ENCODE measurements around the gene SCN3A.

Gene SCN3A

DNA sequence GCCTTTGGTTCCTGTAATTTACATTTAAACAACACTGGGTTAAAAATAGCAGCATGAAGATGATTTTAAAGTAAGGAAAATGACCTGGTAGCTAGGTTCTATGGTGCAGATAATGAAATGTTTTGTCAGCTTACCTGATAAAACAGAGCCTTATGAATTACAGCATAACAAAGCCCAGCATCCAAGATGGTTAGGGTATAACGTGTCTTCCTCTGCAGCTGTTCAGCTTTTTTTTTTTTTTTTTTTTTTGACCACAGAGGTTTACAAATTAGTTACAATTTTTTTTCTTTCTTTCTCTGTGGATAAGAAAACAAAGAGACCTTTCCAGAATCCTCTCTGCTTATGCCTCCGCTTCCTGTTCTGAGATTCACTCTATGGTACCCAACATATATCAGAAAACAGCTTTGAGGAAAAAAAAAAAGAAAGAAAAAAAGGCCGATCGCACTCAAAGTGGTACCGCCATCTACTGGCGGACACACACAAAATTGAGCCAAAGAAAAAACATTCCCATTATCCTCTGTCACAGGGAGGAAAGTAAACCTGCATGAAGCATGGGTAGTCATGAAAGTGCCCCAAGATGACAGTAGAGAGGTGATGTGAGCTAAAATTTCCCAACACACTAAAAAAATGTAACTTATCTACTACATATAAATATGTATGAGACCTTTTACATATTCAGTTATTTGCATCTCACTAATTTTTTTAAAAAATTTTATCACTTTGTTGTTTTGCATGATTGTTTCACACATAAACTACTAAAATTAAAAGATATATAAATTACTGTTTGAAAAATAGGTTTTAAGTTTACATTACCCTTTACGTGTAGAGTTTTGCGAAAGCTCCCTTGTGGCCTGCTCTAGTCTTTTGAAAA, at the start of gene SCN3A:
TSS of gene SCN3A (minus strand) at position 362 of the 871 bp plus-strand sequence. CDS start 27,656 bp downstream, outside the sequence.
- DNase-seq: no peak

DNA sequence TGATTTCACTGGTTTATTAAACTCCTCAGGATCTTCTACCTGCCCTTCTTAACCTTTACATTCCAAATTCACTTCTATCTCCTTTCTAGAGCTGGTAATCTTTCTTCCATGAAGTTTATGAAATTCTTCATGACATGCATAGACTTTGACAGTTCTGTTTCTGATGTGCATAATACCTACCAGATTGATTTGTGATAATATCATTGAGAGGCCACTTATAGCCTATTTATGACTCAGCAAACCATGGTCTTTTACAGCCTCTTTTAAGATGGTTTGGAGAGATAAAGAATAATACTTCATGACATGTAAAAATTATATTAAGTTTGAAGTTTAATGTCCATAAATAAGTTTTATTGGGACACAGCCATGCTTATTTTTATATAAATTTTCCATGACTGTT, 49.3 kb upstream of the SCN3A start:
- no peak for DNase-seq

DNA sequence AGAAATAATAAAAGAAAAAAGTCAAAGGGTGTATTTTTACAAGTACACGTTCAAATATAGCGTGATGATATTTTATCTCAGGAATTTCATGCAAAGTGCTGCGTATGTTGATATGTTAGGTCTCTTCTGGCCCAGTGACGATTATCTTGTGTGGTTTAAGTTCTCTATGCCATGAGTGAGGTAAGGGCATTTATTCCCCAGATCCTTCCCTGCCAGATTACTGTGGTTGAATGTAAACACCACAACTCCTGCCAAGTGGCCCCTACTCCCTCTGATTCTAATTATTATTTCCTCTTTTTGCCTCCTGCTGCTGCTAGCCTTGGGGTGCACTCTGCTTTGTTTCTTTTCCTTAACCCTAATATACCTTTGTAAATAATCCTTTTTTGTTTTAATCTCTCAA, 47.5 kb upstream of the SCN3A start:
- no peak for DNase-seq

DNA sequence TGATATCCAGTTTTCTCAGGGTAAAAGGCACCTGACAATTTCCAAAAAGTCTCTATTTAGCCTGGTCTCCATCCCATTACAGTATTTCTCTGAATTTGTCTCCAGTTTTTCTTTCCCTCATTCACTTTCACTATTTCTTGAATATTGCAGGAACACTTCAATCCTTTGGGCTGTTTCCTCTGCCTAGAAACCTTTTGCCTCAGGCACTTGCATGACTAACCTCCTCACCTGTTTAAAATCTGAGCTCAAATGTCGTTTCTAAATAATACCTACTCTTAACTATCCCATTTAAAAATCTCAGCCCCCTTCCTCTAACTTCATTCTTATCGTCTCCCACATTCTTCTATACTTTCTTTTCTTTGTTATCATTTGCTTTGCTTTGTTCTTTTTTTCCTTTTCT, 44.4 kb upstream of the SCN3A start:
- no peak for DNase-seq

DNA sequence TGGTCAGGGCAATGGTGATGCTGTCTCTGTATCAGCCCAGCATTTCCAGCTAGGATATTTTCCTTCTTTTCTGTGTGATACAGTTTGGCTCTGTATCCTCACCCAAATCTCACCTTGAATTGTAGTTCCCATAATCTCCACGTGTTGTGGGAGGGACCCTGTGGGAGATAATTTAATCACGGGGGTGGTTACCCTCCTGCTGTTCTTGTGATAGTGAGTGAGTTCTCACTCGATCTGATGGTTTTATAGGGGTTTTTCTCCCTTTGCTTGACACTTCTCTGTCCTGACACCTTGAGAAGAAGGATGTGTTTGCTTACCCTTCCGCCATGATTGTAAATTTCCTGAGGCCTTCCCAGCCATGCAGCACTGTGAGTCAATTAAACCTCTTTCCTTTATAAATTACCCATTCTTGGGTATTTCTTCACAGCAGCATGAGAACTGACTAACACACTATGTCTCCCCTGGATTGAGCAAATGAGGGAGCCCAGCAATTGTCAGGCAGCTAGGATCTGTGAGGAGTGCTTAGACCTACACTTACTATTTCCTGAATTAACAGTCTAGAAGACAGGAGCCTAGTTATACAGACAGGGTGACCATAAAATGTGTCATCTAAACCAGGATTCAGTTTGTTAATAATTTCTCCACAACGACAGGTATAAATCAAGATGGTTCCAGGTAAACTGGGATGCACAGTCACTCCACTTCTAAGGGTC, 41.4 kb upstream of the SCN3A start:
- no peak for DNase-seq

DNA sequence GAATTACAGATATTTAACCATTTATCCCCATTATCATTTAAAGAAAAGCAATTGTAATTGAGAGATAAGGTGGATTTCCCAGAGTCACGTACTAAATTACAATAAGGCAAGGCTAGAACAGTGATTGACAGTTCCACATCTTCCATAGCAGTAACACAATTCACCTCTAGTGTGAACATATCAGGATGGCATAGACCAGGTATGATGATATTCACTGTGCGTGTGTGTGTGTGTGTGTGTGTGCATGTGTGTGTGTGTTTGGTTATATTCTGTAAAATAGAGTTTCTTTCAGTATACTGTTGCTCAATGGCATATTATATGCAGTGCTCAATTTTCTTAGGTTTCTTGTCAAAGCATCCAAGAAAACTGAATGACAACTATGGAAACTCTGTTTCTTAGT, 37.1 kb upstream of the SCN3A start:
- no peak for DNase-seq

DNA sequence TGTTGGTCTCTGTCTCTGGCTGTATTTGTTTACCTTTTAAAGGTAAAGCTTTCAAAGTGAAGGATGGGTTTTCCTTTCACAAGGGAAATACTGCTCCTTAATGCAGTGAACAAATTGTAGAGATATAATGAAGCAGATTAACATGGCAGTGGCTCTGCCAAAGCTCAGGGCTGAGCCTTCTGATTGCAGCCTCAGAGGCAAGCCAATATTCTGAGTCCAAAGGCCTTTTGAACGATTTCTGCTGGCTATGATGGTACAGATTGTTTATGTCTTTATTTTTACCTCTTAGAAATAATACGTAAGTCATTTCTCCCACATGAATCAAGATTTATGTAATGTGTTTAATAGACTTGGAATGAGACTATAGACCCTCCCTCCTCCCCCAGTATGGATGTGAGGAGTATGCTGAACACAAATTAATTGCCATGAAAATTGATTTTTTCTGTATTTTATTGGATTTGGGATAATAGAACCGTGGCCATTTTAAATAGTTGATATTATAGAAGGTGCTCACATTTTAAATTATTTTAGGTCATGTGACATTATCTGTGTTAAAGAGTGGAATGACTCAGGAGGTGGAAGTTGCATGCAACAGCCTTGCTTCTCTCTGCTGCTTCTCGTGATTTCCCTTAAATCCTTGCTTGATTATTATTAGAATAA, 36.1 kb upstream of the SCN3A start:
- no peak for DNase-seq

DNA sequence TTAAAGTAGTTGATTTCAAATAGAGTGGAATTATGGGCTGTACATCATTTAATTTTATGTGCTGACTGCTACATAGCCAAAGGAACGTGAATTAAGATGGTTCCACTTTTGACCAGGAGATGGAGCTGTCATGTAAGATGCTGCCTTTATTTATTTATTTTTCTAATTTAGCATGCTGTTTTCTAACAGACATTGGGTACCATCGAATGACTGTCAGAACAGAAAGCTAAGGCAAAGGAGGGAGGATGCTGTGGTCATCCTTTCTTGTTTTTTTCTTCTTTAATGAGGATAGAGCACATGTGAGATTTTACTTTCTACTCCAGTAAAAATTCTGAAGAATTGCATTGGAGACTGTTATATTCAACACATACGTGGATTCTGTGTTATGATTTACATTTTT, 35.4 kb upstream of the SCN3A start, which contains the start of gene SCN2A:
TSS of gene SCN2A (plus strand) at position 185 of the 400 bp plus-strand sequence. CDS start 56,410 bp downstream, outside the sequence.
- no peak for DNase-seq

DNA sequence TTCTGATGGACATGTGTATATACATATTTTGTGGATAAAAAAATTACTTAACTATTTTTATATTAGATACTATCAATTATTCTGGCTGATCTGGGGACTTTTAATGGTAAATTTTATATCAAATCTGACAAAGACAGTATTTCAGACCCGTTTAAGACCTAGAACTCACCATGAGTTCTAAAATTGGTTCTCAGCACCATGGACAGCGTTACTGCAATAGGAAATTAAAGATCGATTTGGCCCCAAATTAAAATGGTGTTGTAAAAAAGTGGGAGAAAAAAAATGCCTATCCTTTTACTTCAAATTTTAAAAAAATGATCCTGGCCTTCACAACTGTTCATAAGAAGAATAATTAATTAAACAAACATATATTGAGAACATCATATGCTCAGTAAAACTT, 34.4 kb upstream of the SCN3A start:
- DNase-seq: no peak

DNA sequence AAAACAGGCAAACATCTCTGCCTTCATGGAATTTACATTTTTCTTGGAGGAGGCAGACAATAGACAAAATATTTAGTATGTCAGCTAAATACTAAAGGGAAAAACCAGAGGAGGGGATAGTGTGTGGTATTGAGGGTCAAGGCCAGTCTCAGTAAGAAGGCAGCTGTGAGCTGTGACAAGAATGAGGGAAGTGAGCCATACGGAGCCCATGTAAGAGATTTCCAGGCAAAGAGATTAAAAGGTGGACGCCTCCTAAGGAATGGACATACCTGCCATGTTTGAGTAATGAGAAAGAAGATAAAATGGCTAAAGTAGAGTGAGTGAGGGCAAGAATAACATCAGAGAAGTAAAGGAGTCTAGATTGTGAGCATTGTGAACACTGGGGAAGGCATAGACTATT, 33.2 kb upstream of the SCN3A start:
- DNase-seq: no peak

DNA sequence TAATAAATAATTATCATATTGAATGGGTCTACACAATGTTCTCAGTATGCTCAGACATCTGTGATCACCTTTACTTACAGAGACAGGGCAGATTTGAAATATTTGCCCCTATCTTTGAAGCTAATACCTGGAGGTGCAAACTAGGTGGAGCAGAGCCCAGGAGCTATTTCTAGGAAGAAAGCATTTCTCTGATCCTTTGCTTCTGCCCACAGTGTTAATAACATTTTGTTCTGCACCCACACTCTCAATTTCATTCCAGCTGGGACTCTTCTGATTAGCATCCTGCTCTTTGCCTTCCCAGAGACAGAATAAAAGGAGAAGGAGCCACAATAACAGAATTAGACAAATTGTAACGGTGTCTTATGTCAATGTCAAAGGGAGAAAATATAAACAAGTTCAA, 23.7 kb upstream of the SCN3A start:
- DNase-seq: no peak

DNA sequence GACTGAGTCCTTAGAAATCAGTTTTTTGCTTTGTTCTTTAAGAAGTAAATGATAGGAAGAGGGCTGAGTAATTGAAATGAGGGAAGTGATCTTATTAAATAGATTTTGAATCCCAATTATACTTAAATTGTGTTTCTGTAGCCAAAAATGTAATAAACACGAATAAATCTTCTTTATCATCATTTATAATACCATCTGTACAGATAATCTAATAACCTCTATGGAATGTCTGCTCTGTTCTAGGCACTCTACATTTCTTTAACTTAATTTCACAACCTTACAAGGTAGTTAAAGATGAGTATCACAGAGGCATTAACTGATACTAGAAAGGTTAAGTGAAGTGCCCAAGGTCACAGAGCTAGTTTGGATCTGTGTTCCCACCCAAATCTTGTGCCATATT, 21.1 kb upstream of the SCN3A start:
- DNase-seq: no peak

DNA sequence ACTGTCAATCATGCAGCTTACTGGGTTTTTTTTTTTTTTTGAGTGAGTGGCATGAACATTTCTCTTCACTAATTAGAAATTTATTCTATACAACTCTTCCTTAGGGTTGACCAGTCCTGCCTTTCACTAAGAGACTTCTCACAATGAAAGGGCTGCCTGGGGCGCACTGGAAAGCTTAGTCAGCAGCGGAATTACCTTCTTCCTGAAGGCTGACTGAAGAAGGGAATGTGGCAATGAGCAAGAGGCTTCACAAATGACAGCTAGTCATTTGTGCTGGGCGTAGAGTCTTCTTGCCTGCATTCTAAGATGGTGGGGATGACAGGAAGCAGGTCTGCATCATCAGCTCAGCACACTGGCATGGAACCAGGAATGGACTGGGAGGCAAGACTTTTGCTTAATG, 15.6 kb upstream of the SCN3A start:
- DNase-seq: no peak

DNA sequence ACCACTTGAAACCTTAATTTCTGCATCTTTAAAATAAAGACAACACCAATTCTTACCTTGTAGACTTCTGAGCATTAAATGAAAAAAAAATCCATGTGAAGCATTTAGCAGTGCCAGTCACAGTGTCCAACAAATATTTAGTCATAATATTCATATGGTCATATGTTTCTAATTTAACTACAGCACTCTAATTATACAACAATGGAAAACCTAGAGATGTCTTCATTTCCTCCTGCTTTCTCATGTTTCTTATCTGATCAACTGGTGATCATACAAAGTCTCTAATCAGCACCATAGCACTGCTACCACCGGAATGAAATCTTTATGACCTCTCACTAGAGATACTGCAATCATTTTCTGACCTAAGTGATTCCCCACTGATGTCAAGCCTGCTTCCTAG, 10.2 kb upstream of the SCN3A start:
- no peak for DNase-seq

DNA sequence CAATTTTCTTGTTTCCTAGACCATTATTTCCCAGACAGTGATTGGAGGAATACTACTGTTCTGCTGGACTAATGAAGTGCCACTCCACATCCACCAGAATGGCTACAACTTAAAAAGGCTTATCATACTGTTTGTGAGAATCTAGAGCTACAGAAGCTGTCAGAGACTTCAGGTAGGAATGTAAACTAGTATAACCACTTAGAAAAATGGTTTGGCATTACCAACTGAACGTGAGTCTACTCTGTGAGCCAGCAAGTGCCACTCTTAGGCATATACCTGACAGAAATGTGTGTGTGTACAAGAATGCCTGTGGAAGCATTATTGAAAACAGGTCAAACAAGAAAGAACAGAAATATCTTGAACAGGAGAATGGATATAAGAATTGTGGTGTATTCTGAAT, 4.2 kb upstream of the SCN3A start:
- no peak for DNase-seq

DNA sequence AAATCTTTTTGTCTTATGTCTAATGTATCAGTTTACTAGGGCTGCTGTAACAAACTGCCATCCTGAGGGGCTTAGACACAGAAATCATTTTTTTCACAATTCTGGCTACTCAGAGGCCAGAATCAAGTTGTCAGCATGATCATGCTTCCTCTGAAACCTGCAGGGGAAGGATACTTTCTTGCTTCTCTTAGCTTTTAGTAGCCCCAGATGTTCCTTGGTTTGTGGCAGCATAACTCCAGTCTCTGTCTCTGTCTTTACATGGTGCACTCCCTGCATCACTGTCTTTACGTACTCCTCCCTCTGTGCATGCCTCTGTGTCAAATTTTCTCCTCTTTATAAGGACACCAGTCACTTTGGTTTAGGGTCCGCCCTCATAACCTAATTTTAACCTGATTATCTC, 2.0 kb upstream of the SCN3A start:
- no peak for DNase-seq

DNA sequence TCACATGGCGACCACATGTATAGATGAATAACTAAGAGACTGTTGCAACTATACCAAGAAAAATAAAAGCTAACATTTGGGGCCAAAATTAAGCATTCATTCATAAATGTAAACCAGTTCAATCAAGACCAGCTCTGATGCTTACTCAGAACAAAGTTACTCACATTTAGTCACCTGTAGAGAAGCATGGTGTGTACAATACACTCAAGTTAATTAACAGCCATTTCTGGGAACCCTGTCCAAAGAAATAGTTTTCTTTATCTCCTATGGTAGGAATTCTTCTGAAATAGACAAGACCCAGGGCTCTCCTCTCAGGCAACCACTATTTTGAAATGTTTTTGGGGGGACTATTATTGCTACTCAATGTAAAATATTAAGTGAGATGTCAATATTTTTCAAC, 1.6 kb downstream of the SCN3A start:
- DNase-seq: no peak

DNA sequence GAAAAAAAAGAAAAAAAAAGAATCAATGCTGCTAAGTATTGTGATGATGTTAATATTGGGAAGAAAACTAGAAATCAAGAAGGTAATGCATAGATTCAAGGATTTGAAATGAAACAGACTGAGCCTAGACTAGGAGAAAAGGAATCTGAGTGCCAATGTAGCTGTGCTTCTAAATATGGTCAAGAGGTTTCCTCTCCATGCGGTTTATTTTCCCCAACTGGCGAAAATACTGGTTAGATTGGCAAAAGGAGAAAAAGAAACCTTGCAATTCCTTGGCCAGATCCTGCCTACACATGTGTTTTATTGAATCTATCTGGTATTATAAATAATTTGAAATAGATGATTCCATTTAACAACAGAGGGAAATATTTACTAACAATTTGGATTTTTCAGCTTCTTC, 5.7 kb downstream of the SCN3A start:
- no peak for DNase-seq

DNA sequence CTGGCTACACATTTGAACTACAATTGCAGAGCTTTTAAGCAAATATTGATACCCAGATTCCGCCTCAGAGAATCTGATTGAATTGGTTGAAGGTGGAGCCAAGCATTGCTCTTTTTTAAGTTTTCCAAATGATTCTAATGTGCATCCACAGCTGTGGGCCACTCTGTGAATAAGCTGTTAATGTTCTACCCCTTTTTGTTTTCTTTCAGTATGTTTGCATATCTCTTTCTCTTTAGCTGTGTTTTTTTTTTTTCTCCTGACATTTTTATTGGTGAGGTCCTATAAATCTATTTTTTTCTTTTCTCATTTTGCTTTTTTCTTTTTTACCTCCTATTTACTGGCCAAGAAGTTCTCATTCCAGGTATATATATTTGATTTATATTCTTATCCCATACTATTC, 6.5 kb downstream of the SCN3A start:
- no peak for DNase-seq

DNA sequence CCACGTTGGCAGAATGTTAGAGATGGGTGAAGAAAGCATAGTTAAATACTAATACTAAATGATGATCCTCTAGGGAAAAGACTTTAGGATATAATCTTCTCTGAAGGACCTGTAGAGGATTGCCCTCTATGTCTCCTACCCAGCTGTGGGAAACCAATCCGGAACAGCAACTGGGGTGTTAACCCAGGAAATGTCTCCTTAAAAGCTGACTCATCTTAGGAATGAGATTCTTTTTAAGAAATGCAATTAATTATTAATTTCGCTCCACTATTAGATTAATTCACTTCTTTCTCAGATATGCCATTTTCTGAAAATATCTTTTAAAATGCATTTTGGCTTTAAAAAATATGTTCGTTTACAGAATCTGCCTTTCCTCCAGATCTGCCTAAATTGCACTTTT, 7.4 kb downstream of the SCN3A start:
- no peak for DNase-seq

DNA sequence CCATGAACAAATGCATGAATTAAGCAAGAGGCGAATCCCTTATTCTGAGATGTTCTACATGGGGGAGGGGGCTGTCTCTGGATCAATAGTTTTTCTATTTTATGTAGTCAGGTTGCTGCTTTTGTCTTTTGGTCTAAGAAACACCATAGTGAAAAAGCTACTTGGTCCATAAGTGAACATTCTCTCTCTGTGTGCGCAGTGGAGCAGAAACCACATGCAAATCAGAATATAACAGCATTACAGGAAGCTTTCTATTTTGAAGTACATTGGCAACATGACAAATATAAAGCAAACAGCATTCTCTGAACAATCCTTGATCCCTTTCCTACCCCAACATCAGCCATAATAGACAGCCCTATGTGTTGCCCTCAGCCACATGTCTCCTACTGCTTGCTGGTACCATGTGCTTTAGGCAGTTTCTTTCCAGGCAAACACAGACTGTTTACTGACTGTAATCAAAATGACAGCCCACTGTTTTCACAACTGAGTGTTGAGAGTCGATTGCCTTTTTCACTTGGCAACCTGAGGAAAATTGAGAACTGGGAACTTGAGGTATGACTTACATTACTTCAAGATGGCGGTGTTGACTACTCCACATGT, 10.6 kb downstream of the SCN3A start:
- no peak for DNase-seq

DNA sequence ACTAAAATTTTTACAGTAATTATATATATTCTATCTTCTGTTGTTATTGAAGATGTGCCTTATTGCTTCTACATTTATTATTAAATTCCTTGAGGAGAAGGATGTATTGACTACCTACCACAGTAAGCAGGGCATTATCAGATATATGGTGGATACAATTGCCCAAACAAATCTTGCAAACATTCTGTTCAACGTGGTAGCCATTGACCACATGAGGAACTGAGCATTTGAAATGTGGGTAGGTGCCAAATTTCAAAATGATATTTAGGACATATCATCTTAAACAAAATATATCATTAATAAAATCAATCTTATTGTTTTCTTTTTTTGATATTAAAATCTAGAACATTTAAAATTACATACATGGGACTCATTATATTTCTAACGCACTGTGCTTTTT, 11.1 kb downstream of the SCN3A start:
- DNase-seq: no peak

DNA sequence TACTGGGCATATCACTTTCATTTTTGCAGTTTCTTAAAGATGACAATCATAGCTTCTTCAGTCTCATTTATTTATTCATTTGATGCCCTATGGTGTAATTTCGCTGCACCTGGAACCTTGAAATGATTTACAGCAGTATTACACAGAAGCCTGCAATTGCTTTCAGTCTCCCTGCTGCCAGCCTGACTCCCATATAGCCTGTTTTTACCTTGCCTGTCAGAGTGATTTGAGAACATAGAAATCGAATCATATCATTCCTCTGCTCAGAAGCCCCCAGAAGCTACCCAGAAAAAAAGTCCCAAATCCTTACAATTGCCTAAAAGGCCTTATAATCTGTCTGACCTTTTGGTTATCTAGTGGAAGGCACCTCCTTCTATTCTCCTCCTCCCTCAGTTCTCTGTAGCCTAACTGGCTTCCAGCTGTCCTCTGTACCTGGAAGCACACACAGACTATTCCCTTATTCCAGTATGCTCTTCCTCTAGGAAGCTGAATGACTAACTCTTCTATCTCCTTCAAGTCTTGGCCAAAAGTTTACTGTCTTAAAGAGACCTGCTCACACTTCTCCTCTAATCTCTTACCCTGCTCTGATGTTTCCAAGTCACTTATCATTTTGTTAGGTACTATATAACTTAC, 12.6 kb downstream of the SCN3A start:
- DNase-seq: no peak
